SH-SY5Y (cell line): ENCODE measurements around the gene KIF1A.

Experiments
- GATA2 ChIP-seq: IDR thresholded peaks from 2 replicates; pipeline ENCODE4 v1.6.1; 2011; ENCODE audit warnings: mild to moderate bottlenecking, low read depth, low read length
- GATA3 ChIP-seq: IDR thresholded peaks from 2 replicates; pipeline ENCODE4 v1.6.1; 2011; ENCODE audit warnings: low read depth, mild to moderate bottlenecking, low read length, moderate library complexity

DNA sequence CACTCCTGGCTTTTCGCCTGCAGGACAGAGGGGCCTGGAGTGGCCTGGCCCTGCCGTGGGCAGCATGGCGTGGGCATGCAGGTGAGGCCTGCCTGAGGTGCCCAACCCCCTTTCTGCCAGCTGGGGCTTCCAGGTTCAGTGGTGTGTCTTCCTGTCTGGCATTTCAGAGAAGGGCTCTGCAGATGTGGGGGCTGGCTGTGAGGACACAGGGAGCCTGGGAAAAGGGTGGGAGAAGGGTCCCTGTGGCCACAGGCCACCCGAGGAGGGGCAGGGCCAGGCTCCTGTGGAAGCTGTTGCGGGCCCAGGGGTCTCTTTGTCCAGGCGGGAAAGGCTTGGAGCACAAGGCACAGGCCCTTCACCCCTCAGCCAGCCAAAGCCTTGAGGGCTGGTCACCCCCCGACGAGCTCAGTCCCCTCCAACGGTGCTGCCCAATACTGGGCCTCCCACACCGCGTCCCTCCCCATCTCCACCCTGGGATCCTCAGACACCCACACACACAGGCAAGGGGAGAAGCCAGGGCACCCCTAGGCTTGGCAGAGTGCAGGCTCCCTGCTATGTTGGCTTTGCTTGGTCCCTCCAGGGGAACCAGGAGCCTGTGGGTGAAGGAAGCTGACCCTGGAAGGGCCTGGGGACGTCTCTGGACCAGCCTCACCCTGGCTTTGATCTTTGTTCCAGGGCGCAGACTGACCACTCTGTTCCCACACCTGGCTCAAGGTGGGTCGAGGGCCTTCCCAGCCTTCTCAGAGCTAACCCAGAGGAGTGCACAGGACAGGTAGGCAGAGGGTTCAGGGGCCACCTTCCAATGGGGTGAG lies 132.1 kb downstream of the KIF1A start:
- TF ChIP-seq GATA2 (no peak), GATA3 (no peak)
